IPS-NIHi11 (cell line): ENCODE measurements around the gene DCP2.

Source experiments
- DNase-seq: peaks from one replicate; pipeline ENCODE4 v3.0.0; 2012; ENCODE audit warnings: mixed read lengths, low spot score

The DCP2 gene

GRCh38 chr5:112967520-112968083 is 9.0 kb upstream of the DCP2 start:
- DNase-seq = no peak

GRCh38 chr5:112968411-112969106 is 8.0 kb upstream of the DCP2 start:
- DNase-seq = no peak

GRCh38 chr5:112971276-112971675 is 5.3 kb upstream of the DCP2 start:
- no peak for DNase-seq

- DNase-seq = no peak
Observed at GRCh38 chr5:112973036-112973435, 3.6 kb upstream of the DCP2 start.

- no peak for DNase-seq
Observed at GRCh38 chr5:112973904-112974303, 2.7 kb upstream of the DCP2 start.

- no peak for DNase-seq
Observed at GRCh38 chr5:112974901-112975300, 1.7 kb upstream of the DCP2 start.

GRCh38 chr5:112975721-112976431 is 722 bp upstream of the DCP2 start:
- no peak for DNase-seq

GRCh38 chr5:112977440-112977861 is 853 bp downstream of the DCP2 start:
- DNase-seq = no peak

- no peak for DNase-seq
Observed at GRCh38 chr5:112978836-112979235, 2.2 kb downstream of the DCP2 start.

- DNase-seq = no peak
Observed at GRCh38 chr5:112979723-112980122, 3.1 kb downstream of the DCP2 start.

- DNase-seq = no peak
Observed at GRCh38 chr5:112983363-112983762, 6.8 kb downstream of the DCP2 start.

GRCh38 chr5:112986224-112986623 is 9.6 kb downstream of the DCP2 start:
- no peak for DNase-seq

GRCh38 chr5:112995764-112996618 is 19.4 kb downstream of the DCP2 start:
- DNase-seq = peak; percentile 55

- no peak for DNase-seq
Observed at GRCh38 chr5:112996830-112997374, 20.3 kb downstream of the DCP2 start.

GRCh38 chr5:112998296-112998695 is 21.7 kb downstream of the DCP2 start:
- DNase-seq = no peak

GRCh38 chr5:113000466-113000865 is 23.9 kb downstream of the DCP2 start:
- DNase-seq = no peak

GRCh38 chr5:113002423-113002822 is 25.8 kb downstream of the DCP2 start:
- no peak for DNase-seq

GRCh38 chr5:113003763-113004162 is 27.2 kb downstream of the DCP2 start:
- no peak for DNase-seq

- no peak for DNase-seq
Observed at GRCh38 chr5:113005454-113005853, 28.9 kb downstream of the DCP2 start.

- DNase-seq = no peak
Observed at GRCh38 chr5:113017881-113018635, 41.5 kb downstream of the DCP2 start.
